GM18520 (cell line): Measurements from ENCODE around the gene BEAN1.

ENCODE experiments used
- ATAC-seq: cut with Tn5 transposase; IDR thresholded peaks from one replicate; pipeline ENCODE4 v1.9.1; 2021; ENCODE audit not compliant: unreplicated experiment

BEAN1 gene

GRCh38 chr16:66469291-66469946 is 42.3 kb downstream of the BEAN1 start:
- ATAC-seq, result no peak

GRCh38 chr16:66469947-66470546 is 43.0 kb downstream of the BEAN1 start:
- ATAC-seq, result no peak

DNA sequence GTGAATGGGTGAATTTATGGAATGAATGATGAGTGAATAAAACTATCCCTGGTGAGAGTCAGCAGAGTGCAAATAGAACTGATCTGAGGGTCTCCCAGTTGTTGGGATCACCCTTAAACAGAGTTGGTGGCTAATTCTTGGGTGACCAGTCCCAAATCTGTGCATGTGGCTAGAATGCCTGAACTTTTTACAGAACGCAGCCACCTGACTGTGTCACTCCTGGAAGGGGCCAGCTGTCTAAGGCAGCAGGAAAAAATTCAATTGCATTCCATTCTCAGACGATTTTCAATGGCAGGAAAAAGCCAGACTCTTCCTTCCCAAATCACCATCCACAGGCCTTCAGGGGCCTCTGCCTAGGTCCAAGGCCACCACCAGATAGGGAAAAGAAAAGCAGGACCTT is 43.5 kb downstream of the BEAN1 start:
- ATAC-seq, result no peak

- ATAC-seq, result no peak
Observed at GRCh38 chr16:66471264-66471663, 44.2 kb downstream of the BEAN1 start.

DNA sequence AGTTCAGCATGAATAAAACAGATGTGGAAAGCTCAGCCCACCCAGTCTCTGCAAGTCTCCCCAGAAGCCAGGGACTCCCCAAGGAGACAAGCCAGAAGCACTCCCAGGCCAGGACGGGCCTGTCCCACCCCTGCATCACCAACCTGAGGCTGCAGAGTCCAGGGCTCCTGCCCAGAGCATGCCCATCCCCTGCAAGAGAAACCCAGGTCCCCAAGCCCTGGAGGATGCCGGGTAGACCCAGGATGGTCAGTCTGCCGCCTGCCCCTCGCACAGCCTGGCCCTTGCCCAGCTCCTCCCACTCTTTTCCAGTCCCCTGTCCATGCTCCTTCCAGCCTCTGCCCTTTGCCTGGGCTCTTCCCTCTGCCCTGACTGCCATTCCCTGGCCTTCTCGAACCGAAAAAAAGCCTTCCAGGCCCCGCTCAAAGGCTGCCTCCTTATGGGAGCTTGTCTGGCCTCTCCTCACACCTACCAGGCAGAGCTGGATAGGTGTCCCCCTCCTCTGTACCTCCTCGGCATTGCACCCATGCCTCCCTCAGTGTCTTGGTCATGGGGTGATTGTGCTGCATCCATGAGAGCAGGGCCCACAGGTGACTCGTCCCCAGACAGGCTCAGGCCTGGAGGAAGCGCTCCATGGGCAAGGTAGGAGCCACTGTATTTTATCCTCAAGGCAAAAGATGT is 44.8 kb downstream of the BEAN1 start:
- ATAC-seq, result no peak

DNA sequence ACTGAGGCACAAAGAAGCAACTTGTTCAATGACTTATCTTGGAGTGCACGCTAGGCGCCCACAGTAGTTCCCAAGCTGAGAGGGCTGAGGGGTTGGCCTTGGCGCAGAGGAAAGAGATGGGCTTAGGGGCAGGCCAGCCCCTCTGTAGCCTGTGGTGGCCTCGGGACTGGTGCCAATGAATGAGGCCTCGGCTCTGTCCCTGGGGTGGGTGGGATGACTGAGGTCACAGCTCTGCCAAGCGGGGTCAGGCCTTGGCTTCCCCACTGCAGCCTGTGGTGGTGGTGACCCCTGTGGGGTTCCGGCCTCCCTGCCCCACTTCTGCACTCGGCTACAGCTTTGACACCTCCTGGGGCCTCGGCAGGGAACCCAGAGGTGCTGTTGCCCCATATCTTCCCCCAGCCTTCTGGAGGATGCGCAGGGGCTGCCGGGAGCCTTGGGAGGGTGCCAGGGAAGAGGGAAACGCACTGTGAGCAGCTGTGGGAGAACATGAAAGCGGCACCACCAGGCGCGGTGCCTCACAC is 46.0 kb downstream of the BEAN1 start:
- no peak for ATAC-seq

DNA sequence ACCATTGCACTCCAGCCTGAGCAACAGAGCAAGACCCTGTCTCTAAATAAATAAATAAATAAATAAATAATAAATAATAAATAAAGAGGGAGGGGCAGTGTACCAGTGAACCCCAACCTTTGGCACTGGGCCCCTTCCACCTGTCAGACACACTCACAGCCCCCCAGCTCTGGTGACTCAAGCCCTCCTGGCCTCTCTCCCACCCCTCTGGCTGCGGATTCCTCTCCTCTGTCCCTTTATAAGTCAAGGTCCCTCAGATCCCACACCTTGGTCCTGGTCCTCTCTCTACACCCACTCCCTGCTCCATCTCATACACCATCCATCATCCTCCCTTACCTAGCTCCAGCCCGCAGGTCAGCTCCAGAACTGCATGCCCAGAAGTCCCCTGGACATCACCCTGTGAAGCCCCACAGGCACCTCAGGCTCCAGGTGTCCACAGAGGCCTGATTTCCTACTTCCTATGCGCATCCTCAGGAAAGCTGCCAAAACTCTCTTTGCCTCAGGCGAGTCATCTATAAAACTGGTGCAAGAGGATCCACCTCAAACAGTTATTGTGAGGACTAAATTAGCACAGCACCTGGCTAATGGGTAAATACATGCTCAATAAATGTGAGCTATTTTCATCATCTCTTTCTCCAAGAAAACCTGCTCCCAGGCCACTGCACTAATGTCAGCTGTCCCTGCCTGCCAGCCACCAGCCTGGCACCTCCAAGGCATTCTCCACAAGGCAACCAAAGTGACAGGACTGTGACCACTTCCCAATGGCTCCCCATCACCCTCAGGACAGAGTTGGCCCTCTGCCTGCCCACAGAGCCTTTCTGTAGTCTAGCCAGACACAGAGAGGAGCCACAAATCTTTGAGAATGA is 46.8 kb downstream of the BEAN1 start:
- ATAC-seq, result no peak

GRCh38 chr16:66474750-66475199 is 47.7 kb downstream of the BEAN1 start:
- peak; percentile 94 for ATAC-seq

DNA sequence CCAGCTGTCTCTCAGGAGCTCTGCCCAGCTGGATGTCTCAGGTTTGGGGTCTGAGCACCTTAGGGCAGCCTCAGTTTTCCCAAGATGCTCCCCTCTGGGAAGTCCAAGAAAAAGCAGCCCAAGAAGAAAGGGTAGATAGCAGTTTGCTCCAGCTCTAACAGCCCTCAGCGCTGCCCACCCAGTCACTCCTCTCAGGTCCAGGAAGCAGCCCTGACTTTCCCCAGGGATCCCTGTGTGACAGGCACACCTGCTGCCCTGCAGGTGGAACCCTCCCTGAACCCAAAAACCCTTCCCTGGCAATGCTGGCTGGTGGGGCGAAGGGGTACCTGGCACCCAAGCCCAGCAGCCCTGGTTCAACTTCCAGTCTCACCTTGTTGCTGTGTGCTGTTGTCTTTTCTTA is 48.1 kb downstream of the BEAN1 start:
- ATAC-seq, result no peak

DNA sequence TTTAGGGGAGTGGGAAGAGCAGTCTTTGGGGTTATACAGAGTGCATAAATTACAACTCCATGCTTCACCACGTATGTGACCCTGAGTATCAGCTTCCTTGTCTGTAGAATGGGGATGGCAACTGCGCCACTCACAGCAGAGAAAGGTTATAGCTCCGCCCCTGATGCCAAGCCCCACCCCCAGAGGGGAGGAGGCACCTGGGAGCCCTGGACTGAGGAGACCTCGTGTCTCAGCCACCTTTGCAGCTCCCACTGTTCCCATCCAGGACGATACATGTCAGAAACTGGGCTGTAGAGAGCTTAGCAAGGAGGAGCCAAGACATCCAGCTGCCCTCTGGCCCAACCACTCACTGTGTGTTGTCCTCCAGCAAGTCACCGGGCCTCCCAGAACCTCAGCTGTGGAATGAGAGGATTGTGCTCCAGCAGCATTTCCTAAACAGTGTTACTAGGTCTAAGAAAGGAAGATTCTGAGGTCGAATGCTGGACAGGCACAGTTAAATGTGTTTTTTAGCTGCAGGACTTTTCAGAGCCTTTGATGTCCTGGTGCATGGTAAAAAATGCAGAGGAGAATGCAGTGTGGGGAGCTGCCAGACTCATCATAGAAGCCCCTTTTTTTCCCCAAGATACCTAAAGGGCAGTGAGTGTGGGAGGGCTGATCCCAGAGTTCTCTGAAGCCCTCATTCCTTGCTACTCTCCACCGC is 49.4 kb downstream of the BEAN1 start:
- no peak for ATAC-seq

DNA sequence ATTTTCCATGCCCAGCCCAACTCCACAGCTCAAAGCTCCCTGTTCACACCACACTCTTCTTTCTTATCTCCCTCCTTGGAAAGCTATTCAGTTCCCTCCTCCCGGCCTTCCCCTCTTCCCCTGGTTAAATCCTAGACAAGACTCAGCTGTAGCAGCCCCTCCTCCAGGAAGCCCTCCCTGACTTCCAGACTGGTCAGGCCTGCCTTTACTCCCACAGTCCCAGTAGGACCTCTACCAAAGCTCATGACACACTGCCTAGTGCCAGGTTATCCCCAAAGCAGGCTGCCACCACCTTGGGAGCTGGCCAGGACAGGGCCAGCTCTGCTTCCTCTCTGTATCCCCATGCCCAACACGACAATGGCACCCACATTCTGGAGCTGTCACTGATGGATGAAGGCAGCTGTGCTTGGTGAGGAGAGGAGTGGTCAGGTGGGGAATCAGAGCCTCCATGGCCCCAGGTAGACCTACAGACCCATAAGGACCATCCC is 50.0 kb downstream of the BEAN1 start:
- ATAC-seq, result no peak

GRCh38 chr16:66478733-66479511 is 51.8 kb downstream of the BEAN1 start:
- ATAC-seq, result peak; percentile 56

DNA sequence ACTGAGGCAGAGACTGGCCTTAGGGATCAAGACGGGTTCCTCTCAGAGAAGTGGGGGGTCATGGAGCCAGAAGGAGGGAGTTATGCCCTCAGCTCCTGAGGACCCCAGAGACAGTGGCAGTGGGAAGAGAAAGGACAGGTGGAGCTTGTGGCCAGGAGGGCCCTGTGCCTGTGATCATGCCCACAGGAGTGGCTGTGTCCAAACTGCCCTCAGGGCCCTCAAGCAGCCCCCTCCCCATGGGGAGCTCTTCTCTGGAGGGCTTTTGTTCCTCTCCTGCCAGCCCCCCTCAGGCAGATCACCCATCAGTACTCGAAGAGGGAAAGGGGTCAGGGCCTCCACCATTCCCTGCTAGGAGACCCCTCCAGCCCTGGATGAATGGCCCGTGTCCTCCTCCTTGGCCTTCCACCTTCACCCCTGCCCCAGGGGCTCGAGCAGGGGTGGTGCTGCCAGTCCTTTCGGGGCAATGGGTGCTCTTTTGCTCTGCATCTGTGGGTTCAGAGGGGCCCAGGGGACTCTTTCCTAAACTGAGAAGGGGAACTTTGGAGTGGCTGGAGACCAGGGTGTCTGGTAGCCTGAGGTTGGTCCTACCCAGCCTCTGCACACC is 52.7 kb downstream of the BEAN1 start:
- no peak for ATAC-seq

- ATAC-seq, result no peak
Observed at GRCh38 chr16:66480265-66481080, 53.4 kb downstream of the BEAN1 start.

- ATAC-seq, result no peak
Observed at GRCh38 chr16:66481081-66481942, 54.2 kb downstream of the BEAN1 start.

DNA sequence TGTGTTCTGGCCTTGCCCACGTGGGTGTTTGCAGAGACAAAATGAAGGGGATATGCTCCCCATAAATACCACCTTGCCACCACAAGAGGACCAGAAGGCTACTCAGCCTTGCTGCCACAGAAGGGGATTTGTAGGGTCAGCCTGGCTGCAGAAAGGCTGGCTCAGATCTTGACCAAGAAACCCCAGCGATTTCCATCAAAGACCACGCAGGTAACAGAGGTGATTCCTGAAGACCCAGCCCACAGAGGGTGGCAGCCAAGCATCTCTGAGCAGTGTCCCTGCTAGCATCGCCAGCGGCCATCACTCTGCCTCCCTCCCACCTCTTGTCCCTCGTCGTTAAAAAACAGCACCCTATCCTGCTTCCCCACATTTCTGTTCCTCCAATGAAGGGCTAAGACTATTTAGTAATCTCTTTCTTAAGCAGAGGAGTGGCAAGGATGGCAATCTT is 54.9 kb downstream of the BEAN1 start:
- no peak for ATAC-seq

DNA sequence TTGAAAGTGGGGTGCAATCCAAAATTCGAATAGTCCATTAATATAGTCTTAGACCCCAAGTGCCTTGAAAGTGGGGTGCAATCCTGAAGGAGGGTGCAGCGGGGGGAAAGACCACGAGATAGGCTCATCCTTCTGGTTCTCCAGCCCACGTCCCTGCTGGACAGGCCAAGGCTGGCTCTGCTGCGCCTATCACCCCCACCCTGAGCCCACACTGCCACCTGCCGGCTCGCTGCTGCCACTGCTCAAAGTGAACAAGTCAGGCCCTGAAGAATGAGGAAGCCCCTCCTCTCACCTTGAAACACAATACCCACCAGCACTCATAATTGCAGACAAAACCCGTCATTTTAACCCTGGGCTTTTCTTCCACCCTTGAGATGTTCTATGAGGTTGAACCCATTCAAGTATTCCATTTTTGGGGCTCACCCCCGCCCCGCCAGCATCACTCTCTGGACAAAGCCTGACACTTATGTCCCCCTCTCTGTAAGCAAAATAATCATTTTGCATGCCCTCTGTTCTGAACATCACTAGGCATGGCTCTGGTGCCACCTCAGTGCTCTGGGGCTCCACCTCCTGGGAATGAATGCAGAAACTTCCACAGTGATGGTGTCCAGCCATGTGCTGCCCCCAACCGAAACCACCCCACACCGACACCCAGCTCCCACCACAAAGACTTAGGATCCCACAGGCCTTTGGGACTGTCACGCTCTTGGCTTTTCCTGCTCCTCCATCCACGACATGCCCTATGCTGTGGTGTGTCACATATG is 56.8 kb downstream of the BEAN1 start:
- no peak for ATAC-seq
